NCI-H1105 (cell line): ENCODE measurements around the gene TLCD3B.

Experiments used
- DNase-seq: peaks from one replicate; lab custom pipeline; 2025; lab: John Stamatoyannopoulos, UW

Gene TLCD3B

DNA sequence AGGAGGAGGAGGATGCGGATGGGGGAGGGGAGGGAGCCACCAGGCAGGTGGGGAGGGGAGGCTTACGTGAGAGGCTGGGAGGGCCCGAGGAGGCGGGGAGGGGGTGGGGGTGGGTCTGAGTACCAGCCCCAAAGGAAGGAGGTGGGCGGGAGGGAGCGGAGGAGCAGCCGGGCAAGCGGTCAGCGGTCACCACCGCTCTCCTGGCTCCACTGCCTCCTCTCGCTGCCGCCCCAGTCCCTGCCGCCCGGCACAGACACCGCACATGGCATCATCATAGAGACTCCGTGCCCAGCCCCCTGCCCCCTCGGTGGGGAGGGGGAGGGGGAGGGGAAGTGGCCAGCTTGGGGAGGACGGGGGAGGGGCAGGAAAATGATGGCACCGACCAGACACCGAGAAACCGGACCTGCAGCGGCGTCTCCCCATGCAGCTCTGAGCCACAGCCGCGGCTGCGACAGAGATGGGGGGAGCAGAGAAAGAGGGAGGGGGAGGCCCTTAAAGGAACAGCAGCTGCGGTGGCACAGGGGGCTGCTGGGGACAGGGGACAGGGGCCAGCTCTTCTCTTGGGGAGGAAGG lies at the start of gene TLCD3B:
TLCD3B (minus strand) TSS at position 431 of the 573 bp plus-strand sequence. CDS start 744 bp downstream, outside the sequence.
- peak; percentile 34 for DNase-seq

DNA sequence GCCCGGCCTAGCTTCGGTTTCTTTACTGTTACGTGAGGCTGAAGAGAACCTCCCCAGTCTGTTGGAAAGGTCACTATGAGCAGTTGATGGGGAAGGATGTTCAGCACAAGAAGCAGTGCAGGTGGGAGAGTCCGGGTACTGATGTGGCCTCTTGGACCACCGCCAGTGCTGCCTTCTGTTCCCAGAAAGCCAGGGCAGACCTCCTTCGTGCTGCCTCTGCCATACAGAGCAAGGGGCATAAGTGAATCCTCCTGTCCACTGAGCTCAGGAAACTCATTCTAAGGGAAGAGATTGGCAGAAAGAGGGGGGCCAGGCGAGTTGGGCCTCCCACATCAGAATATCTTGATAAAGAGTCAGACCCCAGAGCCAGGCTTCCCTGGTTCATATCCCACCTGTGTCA lies 48.4 kb upstream of the TLCD3B start:
- DNase-seq: no peak

DNA sequence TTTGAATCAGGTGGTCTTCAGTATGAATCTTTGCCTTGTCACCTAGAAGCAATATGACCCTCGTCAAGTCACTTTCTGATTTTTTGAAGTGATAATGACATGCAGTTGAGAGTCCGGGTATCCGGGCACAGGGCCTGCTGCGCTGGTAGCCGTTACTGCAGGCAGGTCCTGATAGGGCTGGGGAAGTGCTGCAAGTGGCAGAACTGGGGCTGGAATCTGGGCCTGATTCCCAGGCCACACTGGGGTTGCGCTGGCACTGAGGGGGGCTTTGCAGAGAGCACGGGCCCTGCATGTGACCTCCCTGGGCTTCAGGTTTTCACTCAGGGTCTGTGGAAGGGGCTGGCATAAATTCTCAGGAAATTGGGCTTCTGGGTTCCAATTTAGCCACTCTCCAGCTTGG lies 47.7 kb upstream of the TLCD3B start:
- DNase-seq: no peak

GRCh38 chr16:30077656-30078055 lies 46.6 kb upstream of the TLCD3B start:
- DNase-seq: no peak

- DNase-seq: no peak
These were observed 45.3 kb upstream of the TLCD3B start for GRCh38 chr16:30076276-30076791.

DNA sequence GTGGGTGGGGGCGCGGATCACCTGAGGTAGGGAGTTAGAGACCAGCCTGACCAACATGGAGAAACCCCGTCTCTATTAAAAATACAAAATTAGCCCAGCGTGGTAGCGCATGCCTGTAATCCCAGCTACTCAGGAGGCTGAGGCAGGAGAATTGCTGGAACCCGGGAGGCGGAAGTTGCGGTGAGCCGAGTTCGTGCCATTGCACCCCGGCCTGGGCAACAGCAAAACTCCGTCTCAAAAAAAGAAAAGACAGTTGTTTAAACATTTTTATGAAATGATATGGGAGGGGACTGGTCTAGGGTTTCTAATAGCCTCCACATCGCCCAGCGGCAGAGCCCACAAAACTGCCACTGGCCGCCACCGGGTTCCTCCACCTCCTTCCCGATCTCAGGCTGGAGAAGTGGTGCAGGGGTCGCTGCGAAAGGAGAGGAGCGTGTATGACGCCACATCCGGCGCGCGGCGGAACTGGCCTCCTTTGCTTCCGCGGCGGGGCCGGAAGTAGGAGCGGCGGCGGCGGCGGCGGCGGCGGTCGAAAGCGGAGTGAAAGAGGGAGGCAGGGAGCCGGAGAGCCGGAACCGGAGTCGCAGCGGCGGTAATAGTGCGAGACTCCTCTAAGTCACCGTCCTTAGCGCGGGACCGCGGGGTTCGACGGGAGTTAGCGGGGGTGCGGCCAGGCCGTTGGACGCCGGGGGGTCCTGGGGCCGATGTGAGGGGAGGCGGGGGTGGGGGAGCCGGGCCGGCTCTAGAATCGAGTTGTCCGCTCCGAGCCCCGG lies 44.6 kb upstream of the TLCD3B start, which contains the start of gene PPP4C:
PPP4C (plus strand) TSS at position 492 of the 773 bp plus-strand sequence. CDS start 384 bp downstream, outside the sequence.
- DNase-seq: peak; percentile 77

DNA sequence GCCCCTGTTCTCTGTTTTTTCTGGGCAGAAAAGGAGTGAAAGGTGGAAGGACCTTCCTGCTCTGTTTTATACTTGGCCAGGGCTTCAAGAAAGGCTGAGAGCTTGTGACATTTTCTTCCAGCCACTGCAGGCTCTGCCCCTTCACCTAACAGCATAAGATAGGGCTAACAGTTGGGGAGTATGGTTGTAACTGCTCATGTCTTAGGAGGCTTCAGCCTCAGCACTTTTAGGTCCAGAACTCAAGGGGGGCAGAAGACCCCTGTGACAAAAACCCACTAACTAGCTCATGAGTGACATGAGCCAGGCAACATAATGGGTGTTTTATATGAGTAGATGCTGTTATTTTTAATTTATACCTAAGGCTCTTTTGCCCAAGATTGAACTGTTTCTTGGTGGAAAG lies 39.4 kb upstream of the TLCD3B start:
- DNase-seq: no peak

GRCh38 chr16:30069611-30070462 lies 38.8 kb upstream of the TLCD3B start:
- no peak for DNase-seq

- DNase-seq: no peak
These were observed 37.9 kb upstream of the TLCD3B start for GRCh38 chr16:30068750-30069610.

DNA sequence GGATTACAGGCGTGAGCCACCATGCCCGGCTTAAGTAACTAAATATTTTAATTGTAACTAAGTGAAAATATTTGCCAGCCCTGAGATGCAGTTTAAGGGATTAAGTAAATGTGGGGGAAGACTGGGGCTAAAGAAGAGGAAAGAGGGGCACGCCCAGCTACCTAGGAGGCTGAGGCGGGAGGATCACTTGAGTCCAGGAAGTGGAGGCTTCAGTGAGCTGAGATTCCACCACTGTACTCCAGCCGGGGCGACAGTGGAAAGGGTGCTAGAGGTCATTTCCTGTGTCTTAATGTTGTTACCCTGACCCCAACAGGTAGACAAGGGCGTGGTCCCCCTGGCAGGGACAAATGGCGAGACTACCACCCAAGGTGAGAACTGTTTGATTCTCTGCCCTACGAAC lies 37.3 kb upstream of the TLCD3B start:
- no peak for DNase-seq

- DNase-seq: no peak
These were observed 36.5 kb upstream of the TLCD3B start for GRCh38 chr16:30067584-30067916.

- DNase-seq: no peak
These were observed 35.9 kb upstream of the TLCD3B start for GRCh38 chr16:30066761-30067583.

- DNase-seq: no peak
These were observed 35.1 kb upstream of the TLCD3B start for GRCh38 chr16:30065943-30066760.

- peak; percentile 97 for DNase-seq
These were observed 34.3 kb upstream of the TLCD3B start, which contains the start of gene ALDOA for GRCh38 chr16:30065102-30065942. TSS of gene ALDOA (plus strand) at chr16:30065760. CDS start at chr16:30066898, 1,138 bp downstream.

GRCh38 chr16:30064729-30065101 lies 33.6 kb upstream of the TLCD3B start:
- DNase-seq: no peak

DNA sequence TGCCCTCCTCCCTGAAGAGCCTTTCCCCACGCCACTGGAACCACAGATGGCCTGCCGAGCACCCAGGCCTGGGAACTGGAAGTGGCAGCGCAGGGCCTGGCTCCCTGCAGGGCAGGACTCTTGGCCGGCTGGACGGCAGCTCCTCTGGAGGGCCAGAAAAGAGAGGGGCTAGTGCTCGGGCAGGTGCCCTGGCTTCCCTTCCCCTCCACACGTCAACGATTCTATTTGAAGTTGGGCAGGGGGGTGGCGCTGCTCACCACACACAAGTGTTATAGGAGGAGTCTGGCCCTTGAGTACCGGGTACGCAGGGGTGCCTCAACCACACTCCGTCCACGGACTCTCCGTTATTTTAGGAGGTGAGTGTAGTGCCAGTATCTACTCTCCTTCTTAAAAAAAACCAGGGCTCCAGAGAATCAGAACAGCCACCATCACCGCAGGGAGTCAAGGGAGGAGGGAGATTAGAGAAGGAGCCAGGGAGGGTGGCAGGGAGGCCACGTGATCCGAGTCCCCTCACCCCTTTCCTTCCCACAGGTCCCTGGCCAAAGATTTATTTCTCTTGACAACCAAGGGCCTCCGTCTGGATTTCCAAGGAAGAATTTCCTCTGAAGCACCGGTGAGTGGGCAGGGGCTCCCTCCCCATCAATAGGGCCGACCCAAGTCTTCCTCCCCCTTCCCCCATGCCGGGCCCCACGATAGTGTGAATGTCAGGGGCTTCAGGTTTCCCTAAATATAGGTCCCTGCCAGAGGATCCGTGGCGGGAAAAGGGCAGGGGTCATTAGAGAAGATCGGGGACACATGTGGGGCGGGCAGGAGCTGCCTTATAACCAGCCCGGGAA lies 33.0 kb upstream of the TLCD3B start:
- DNase-seq: peak; percentile 58

- DNase-seq: no peak
These were observed 32.3 kb upstream of the TLCD3B start for GRCh38 chr16:30063278-30063892.
